Pulmonary artery endothelial cell (primary cell): ENCODE results near the gene ZNF511. TPM values are rescaled to one million over a fixed set of nuclear protein-coding genes. Genes with fewer than 3 reads are reported as not detected.

Experiments
- DNase-seq: peaks from one replicate; pipeline ENCODE4 v3.0.0-alpha.2; 2011; ENCODE audit warnings: low read depth, low spot score
- total RNA-seq: library from RNA; depleted of rRNA; stranded (reverse); fragments of >200 nt; gene quantifications from 2 replicates; pipeline ENCODE4 v1.2.3, GENCODE V29; 2014

ZNF511 gene
- total RNA-seq, 1 donor from 2014 or later: 27.4 TPM

- DNase-seq: no peak
These were observed 33.7 kb upstream of the ZNF511 start for GRCh38 chr10:133274751-133275683.

DNA sequence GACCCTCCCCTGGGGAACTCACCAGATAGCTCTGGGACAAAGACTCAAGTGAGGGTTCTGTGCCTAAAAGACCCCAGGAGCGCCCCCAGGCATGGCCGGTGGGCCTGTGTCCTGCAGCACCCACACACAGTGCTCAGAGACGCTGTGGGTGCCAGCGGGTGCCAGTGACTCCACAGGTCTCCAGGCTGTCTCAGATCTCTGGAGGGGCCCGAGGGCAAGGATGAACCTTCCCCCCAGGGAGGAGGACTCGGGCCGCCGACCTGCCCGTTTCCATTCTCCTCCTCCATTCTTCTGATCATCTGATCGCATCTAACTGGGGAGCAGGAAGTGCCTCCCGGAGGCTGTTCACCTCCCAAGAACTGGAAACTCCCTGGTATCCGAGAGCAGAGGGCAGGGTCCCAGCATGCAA is 33.0 kb upstream of the ZNF511 start:
- DNase-seq: no peak

DNA sequence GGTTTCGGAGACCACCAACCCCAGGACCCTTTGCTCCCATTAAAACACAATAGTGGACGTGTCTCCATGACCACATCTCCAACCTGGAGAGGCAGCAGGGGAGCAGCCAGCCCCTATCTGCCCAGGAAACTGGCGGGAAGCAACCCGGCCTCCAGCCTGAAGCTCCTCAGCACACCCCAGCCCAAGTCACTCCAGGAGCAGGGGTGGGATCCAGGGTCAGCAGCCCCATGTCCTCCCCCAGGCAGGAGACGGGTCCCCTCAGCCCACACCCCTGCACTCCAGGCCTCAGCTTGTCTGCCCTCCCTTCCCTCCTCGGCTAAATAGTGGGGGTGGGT is 32.6 kb upstream of the ZNF511 start:
- DNase-seq: no peak

- no peak for DNase-seq
These were observed 32.1 kb upstream of the ZNF511 start, which contains the start of gene ADAM8 for GRCh38 chr10:133276435-133277201. Gene ADAM8 (minus strand): TSS chr10:133276868. CDS start chr10:133276817, 51 bp downstream.

DNA sequence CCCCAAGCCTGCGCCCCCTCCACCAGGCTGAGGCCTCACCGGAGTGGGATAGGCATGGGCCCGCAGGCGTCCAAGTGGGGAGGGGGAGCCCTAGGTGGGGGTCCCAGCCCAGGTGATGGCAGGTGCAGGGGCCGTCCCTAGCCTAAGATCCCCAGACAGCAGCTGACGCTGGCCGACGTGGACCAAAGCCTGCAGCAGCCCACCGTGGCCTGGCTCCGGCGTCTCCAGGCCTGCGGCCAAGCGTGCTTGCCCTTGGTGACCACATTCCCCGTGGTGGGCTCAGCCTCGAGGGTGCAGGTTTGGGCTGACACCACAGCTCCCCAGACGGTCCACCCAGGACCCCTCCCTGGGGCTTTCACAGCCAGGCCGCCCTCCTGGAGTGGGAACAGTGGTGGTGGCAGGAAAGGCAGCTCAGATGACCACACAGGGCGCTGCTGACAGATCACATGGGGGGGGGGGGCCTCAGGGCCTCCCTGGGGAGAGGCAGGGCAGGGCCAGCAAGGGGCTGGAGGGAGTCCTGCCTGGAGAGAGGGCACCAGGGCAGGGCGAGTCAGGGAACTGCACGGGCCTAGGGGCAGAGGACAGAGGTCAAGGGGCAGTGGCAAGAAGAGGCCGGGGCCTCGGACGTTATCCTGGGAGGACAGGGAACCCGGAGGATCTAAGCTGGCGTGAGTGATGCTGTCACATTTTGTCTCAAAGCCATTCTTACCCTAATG is 31.3 kb upstream of the ZNF511 start:
- no peak for DNase-seq

DNA sequence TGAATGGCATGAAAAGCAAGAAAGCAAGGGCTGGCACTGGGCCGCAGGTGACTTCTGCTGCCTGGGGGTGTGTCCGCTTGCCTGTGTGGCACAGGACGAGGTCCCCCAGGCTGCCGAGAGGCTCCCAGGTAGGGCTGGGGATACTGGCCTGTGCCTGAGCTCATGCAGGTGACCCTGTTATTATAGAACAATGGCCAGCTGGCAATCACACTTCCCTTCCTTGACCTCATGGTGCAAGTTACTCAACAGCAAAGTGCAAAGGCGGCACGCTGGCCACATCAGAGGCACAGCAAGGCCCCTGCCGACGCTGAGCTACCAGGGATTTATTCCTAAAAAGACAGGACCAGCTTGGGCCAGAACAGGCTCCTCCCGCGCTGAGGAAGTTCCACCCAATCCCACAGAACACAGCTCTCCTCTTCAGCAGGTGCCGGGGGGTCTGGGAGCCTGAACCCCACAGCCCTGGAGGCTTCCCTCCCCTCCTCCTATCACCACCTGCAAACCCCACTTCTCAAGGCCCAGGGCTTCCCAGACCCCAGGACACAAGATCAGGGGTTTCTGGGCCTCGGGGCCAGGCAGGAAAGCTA is 30.6 kb upstream of the ZNF511 start:
- DNase-seq: no peak

GRCh38 chr10:133278577-133279265 is 30.0 kb upstream of the ZNF511 start:
- no peak for DNase-seq

GRCh38 chr10:133279326-133280226 is 29.1 kb upstream of the ZNF511 start:
- no peak for DNase-seq

GRCh38 chr10:133280391-133281059 is 28.2 kb upstream of the ZNF511 start:
- DNase-seq: no peak

DNA sequence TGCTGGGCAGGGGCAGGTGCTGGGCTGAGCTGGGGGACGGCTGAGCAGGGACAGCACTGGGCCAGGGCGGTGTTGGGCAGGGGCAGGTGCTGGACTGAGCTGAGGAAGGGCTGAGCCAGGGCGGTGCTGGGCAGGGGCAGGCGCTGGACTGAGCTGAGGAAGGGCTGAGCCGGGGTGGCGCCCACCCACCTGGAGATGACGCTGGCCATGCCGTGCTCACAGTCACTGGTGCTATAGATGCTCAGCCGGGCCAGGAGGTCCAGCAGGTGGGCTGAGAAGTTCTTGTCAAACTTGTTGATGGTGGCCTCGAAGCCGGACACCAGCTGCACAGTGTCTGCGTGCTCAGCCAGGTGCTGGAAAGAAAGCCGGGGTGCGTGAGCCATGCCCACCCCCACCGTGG is 27.6 kb upstream of the ZNF511 start:
- no peak for DNase-seq

DNA sequence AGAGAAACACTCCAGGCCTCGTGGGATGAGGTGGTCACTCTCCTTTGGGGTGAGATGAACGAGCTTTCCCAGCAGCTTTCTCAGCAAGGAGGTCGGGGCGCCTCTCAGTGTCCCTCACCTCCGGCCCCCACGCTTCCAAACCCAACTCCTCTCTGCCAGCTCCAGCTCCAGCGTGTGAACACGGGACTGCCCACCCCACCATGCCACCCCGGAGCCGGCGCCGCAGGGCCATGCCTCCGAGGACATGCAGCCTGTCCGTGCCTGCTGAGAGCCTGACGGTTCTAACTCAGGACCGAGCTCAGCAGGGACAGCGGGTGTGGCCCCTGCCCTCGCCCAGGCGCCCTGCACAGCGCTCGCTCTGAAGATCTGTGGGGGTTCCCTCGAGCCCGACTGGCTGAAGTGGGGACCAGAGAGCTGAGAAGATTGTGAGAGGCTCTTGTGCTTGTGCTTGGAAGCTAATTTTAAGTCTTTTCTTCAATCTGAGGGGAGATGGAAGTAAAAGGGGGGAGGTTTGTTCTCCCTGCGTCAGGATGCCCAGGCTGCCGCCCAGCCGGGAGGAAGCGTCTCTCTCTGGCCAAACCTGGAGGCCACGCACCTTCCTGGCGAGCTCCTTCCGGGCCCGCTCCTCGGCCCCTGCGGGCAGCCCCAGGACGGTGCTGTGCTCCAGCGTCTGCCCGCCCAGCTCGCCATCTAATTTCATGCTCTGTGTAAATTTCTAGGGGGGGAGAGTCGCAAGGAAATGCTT is 26.9 kb upstream of the ZNF511 start:
- DNase-seq: no peak

DNA sequence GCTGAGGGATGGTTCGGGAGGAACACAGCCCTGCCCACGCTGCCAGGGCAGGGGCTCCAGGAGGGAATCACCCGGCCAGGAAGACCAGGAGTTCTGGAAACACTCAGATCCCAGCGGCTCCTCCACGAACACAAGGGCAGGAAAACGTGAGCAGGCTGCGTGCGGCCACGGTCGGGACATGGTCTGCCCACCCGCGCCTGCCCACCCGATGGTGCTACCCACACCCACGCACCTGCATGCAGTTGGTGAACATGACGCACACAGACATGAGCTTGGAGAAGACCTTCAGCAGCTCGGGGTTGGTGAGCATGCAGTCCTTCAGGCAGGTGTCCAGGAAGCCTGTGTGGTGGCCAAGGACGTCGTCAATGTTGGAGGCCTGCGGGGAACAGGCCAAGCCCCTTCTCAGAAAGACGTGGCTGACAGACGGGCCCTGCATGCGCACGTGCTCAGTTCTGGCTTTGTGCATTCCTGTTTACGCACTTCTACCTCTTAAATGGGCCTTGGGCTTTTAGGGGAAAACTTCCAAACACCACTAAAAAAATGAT is 25.8 kb upstream of the ZNF511 start:
- DNase-seq: no peak

DNA sequence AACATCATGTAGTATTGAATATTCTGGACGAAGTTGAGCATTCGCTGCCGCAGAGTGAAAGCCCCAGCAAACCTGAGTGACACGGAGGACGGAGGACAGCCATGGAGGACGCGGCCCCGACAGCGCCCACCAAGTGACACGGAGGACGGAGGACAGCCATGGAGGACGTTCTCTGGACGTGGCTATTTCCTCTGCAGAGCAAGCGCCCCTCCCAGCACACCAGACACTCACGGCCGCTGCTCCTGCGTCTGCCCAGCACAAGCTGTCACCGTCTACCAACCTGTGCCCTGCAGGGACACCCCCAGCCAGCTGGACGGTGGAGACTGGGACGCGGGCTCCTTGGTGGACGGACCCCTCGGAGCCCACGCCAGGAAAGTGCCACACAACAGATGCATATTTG is 24.8 kb upstream of the ZNF511 start:
- DNase-seq: no peak

DNA sequence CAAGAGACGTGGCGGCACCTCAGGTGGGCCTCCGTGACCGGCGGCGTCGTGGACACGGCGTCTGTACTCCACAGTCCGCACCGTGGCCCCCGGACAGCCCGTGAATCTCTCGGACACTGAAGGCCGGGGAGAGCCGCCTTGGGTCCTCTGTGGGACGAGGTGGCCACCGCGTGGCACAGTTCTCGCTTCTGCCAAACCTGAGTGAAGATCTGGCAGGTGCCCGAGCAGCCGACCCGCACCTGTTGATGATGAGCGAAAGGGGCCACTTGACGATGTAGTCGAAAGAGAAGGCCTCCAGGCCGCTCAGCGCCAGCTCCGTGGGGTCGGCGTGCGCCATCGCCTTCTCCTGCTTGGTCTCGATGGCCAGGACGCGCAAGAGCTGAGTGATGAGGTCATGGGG is 23.5 kb upstream of the ZNF511 start:
- DNase-seq: no peak

GRCh38 chr10:133286366-133286765 is 22.3 kb upstream of the ZNF511 start:
- DNase-seq: no peak

- no peak for DNase-seq
These were observed 20.7 kb upstream of the ZNF511 start for GRCh38 chr10:133287832-133288500.

DNA sequence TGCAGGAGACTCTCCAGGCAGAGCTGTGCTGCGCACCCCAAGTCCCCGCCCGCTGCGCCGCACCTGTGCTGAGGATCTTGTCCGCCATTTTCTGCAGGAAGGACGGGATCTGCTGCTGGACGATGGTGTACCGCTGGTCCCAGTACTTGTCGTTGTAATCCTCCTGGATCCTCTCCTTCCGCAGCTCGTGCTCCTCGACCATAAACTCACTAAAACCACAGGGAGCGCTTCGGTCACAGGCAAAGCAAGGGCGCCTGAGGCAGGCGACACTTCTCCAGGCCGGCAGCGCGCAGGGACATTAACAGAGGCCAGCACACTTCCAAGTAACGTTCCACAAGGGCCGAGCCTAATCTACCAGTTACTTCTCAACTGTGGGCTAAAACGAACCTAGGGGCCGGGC is 19.0 kb upstream of the ZNF511 start:
- DNase-seq: no peak
